Upper lobe of right lung (tissue), 1 donor: ENCODE measurements around the gene NAP1L4. TPM values are rescaled to one million over a fixed set of nuclear protein-coding genes. Genes with fewer than 3 reads are reported as not detected.

ENCODE experiments used
- ATAC-seq: fragments of 200-7000 bp; cut with Tn5 transposase; one replicate; pipeline ENCODE4 v1.9.1; 2020; ENCODE audit warnings: mild to moderate bottlenecking, moderate library complexity
- DNase-seq: peaks from one replicate; pipeline ENCODE4 v3.0.0-alpha.2; 2020
- H3K27ac ChIP-seq: fragments of 200-600 bp; one replicate; pipeline ENCODE4 v1.8.0; 2022
- H3K27me3 ChIP-seq: fragments of 200-600 bp; one replicate; pipeline ENCODE4 v1.8.0; 2022; ENCODE audit warnings: mild to moderate bottlenecking
- H3K36me3 ChIP-seq: fragments of 200-600 bp; one replicate; pipeline ENCODE4 v1.8.0; 2022
- H3K4me1 ChIP-seq: fragments of 200-600 bp; one replicate; pipeline ENCODE4 v1.8.0; 2022
- H3K4me3 ChIP-seq: fragments of 200-600 bp; one replicate; pipeline ENCODE4 v1.8.0; 2022; ENCODE audit warnings: mild to moderate bottlenecking
- H3K9me3 ChIP-seq: fragments of 200-600 bp; one replicate; pipeline ENCODE4 v1.8.0; 2022
- CTCF ChIP-seq: fragments of 200-600 bp; IDR thresholded peaks from one replicate; pipeline ENCODE4 v1.8.0; 2022; ENCODE audit warnings: antibody characterized with exemption
- intact Hi-C: fragments of 100-400 bp; cut with DNase I; formaldehyde crosslinking; loops from one replicate; pipeline ENCODE4 v1.11.0; 2022
- total RNA-seq: library from RNA; stranded (reverse); fragmentation: NEBNext Ultra II Directional; extraction: Animal tissue kit (Norgen Biotek cat#: 25700); gene quantifications from one replicate; pipeline ENCODE4 v1.2.1, GENCODE V29; 2021
- donor health status: DM: no; HTN: yes; CAD: no; lungs with severe emphysema.

The NAP1L4 gene
- total RNA-seq, 1 donor from 2014 or later = 92.7 TPM

- no peaks in the 10 kb centered on the region for H3K4me1 ChIP-seq
- no peak for ATAC-seq
- no peak for DNase-seq
- no peaks in the 10 kb centered on the region for H3K9me3 ChIP-seq
- TF ChIP-seq CTCF = no peak
- intact Hi-C loops = no loop called here
- no peak overlapping the region for H3K4me3 ChIP-seq
- no peak overlapping the region for H3K27ac ChIP-seq
- no peaks in the 10 kb centered on the region for H3K27me3 ChIP-seq
- H3K36me3 ChIP-seq = peaks cover 97% of the 10 kb centered on the region
These were observed 31.0 kb downstream of the NAP1L4 start for GRCh38 chr11:2961080-2961479.

GRCh38 chr11:2960139-2960538 is 32.0 kb downstream of the NAP1L4 start:
- no peak for TF ChIP-seq CTCF
- Histone ChIP-seq H3K27me3 (no peaks in the 10 kb centered on the region), H3K27ac (no peak overlapping the region), H3K36me3 (peaks cover 97% of the 10 kb centered on the region), H3K9me3 (no peaks in the 10 kb centered on the region), H3K4me1 (no peaks in the 10 kb centered on the region), H3K4me3 (no peak overlapping the region)
- no peak for DNase-seq
- intact Hi-C loops = no loop called here
- no peak for ATAC-seq

- no peak overlapping the region for H3K27ac ChIP-seq
- peaks cover 98% of the 10 kb centered on the region for H3K36me3 ChIP-seq
- DNase-seq (no peak), ATAC-seq (peak; percentile 39)
- intact Hi-C loops = no loop called here
- no peak overlapping the region for H3K4me3 ChIP-seq
- no peaks in the 10 kb centered on the region for H3K4me1 ChIP-seq
- H3K9me3 ChIP-seq = no peaks in the 10 kb centered on the region
- TF ChIP-seq CTCF = no peak
- H3K27me3 ChIP-seq = no peaks in the 10 kb centered on the region
These were observed 33.9 kb downstream of the NAP1L4 start for GRCh38 chr11:2958251-2958650.

GRCh38 chr11:2955906-2956476 is 36.1 kb downstream of the NAP1L4 start:
- DNase-seq = no peak
- Histone ChIP-seq H3K4me3 (no peak overlapping the region), H3K27me3 (no peaks in the 10 kb centered on the region), H3K27ac (no peak overlapping the region), H3K9me3 (no peaks in the 10 kb centered on the region), H3K36me3 (peaks cover 98% of the 10 kb centered on the region), H3K4me1 (no peaks in the 10 kb centered on the region)
- intact Hi-C loops = no loop called here
- ATAC-seq = no peak
- TF ChIP-seq CTCF = no peak

GRCh38 chr11:2954263-2954662 is 37.9 kb downstream of the NAP1L4 start:
- no peak overlapping the region for H3K4me3 ChIP-seq
- no peak for TF ChIP-seq CTCF
- intact Hi-C loops = no loop called here
- no peak for ATAC-seq
- no peak for DNase-seq
- H3K27ac ChIP-seq = no peak overlapping the region
- H3K9me3 ChIP-seq = no peaks in the 10 kb centered on the region
- H3K27me3 ChIP-seq = no peaks in the 10 kb centered on the region
- no peaks in the 10 kb centered on the region for H3K4me1 ChIP-seq
- H3K36me3 ChIP-seq = peaks cover 96% of the 10 kb centered on the region

- intact Hi-C loops = no loop called here
- DNase-seq = no peak
- H3K4me3 ChIP-seq = no peak overlapping the region
These were observed 39.8 kb downstream of the NAP1L4 start for GRCh38 chr11:2952290-2952689.

More at GRCh38 chr11:2952290-2952689, 39.8 kb downstream of the NAP1L4 start:
- Histone ChIP-seq H3K9me3 (no peaks in the 10 kb centered on the region), H3K27me3 (no peaks in the 10 kb centered on the region), H3K36me3 (peaks cover 95% of the 10 kb centered on the region), H3K27ac (no peak overlapping the region), H3K4me1 (no peaks in the 10 kb centered on the region)
- no peak for ATAC-seq
- TF ChIP-seq CTCF = no peak
